Activated T-helper 1 cell treated with anti-CD3 and anti-CD28 coated beads, Interleukin-12 subunit alpha, Interleukin-12 subunit beta, Interleukin-2, Interleukin-4 antibody, amounts not matched to agents 30 ng/mL and 10 ng/mL and 1 ng/mL, durations not matched to agents 14 hours and 24 hours and 36 hours (primary cell): ENCODE data around the gene CD99. TPM values are rescaled to one million over a fixed set of nuclear protein-coding genes. Genes with fewer than 3 reads are reported as not detected.
A peak's percentile ranks its signal among the peaks of the same experiment; 100 is the strongest.

Experiments used
- DNase-seq: peaks from one replicate; pipeline ENCODE4 v3.0.0; 2021; ENCODE audit warnings: low spot score
- H3K27ac Mint-ChIP-seq: one replicate; pipeline ENCODE4 v1.8.0; 2021; ENCODE audit warnings: mild to moderate bottlenecking, mixed read lengths
- H3K27me3 Mint-ChIP-seq: one replicate; pipeline ENCODE4 v1.8.0; 2022; ENCODE audit warnings: mild to moderate bottlenecking, moderate library complexity, mixed read lengths; ENCODE audit not compliant: insufficient read depth
- H3K36me3 Mint-ChIP-seq: one replicate; pipeline ENCODE4 v1.8.0; 2021; ENCODE audit warnings: low read depth, mixed read lengths
- H3K4me1 Mint-ChIP-seq: one replicate; pipeline ENCODE4 v1.8.0; 2021; ENCODE audit warnings: low read depth, mixed read lengths
- H3K4me3 Mint-ChIP-seq: one replicate; pipeline ENCODE4 v1.8.0; 2021; ENCODE audit warnings: mild to moderate bottlenecking, moderate library complexity, mixed read lengths
- H3K9me3 Mint-ChIP-seq: one replicate; pipeline ENCODE4 v1.8.0; 2021; ENCODE audit warnings: mixed read lengths
- intact Hi-C: fragments of 100-400 bp; cut with micrococcal nuclease; formaldehyde crosslinking; loops from one replicate; pipeline ENCODE4 v1.15.1; 2024
- total RNA-seq: library from RNA; stranded (reverse); gene quantifications from 2 replicates; pipeline ENCODE4 v1.2.3, GENCODE V29; 2022

Gene CD99
- total RNA-seq, 1 donor from 2014 or later: 421 TPM

DNA sequence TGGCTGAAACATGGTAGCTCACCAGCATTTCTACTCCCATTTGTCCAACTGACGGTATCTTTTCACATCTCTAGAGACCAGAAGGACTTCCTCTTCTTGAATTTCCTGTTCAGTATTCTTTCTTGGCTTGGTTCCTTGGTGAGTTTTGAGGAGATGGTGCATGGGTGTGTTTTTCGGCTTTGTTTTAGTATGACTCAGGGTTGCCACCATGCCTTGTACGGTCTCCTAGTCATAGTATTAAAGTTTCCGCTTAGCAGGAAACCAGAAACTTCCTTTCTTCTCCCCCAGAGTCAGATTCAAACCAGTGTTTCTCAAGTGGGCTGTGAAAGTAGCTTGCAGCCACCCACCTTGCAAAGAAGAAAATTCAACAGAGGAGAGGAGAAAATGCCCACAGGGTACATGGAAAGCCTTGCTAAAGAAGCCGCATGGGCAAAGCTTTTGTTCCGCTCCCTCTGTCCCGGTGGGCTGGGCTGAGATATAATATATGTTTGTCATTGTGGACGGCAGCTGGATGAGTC is 5.7 kb downstream of the CD99 start:
- H3K4me3 Mint-ChIP-seq: peak overlapping the region; percentile 99
- peak; percentile 63 for DNase-seq
- peak overlapping the region; percentile 99 for H3K27ac Mint-ChIP-seq
- peaks cover 86% of the 10 kb centered on the region for H3K4me1 Mint-ChIP-seq
- intact Hi-C loops: loop anchor here (1.0 to 2.0 kb wide), 6 partner anchors 14 to 1243 kb away; partner anchors contain the start of gene P2RY8
- H3K36me3 Mint-ChIP-seq: peaks cover 82% of the 10 kb centered on the region
- no peaks in the 10 kb centered on the region for H3K27me3 Mint-ChIP-seq
- H3K9me3 Mint-ChIP-seq: peaks cover 7% of the 10 kb centered on the region

DNA sequence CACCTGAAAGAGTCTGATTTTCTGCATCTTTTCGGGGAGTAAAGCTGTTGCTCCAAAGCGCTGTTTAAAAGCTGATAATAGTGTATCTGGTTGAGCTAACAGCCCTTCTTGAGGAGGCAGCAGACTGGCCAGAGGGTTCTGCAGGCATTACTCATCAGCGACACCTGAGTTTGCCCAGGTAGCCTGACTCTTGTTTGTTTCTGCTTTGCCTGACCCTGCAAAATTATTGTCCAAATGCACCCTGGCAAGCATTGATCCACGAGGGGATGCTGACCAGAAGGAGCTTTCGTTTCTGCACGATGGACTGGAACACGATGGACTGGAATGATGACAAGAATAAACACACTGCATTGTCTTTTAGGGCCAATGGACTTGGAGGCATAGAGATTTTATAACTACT is 6.2 kb downstream of the CD99 start:
- Mint-ChIP-seq H3K4me3 (peak overlapping the region; percentile 99), H3K36me3 (peaks cover 81% of the 10 kb centered on the region), H3K9me3 (peaks cover 7% of the 10 kb centered on the region), H3K27me3 (no peaks in the 10 kb centered on the region), H3K27ac (peak overlapping the region; percentile 99), H3K4me1 (peaks cover 92% of the 10 kb centered on the region)
- no peak for DNase-seq
- intact Hi-C loops: loop anchor here (1.0 to 2.0 kb wide), 5 partner anchors 13 to 1161 kb away; partner anchors contain the start of gene P2RY8

DNA sequence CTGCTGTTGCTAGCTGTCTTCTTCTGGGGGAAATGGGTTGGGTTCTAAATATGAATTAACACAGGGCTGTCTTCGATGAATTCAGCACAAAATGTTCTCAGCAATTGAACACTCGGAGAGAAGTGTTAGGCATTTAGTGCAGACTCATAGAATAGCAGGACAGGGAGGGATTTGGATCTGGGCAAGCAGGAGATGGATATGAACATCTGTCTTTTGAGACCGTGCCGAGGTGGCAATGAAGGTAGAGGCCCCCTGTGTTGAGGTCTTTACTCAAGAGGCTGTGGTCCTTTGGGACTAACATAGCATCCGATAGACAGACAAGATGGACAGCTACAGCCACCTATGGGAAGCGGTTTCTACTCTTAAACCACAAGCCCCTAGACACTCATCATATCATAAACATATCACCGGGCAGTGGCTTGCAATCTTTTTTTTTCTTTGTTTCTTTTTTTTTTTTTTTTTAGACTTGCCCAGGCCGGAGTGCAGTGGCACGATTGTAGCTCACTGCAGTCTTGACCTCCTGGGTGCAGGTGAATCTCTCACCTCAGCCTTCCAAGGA is 6.7 kb downstream of the CD99 start:
- Mint-ChIP-seq H3K27ac (peak overlapping the region; percentile 99), H3K27me3 (no peaks in the 10 kb centered on the region), H3K9me3 (peaks cover 7% of the 10 kb centered on the region), H3K4me1 (peaks cover 96% of the 10 kb centered on the region), H3K4me3 (peak overlapping the region; percentile 99), H3K36me3 (peaks cover 78% of the 10 kb centered on the region)
- no peak for DNase-seq
- intact Hi-C loops: loop anchor here (1.0 to 2.0 kb wide), 5 partner anchors 12 to 1161 kb away; partner anchors contain the start of gene P2RY8

DNA sequence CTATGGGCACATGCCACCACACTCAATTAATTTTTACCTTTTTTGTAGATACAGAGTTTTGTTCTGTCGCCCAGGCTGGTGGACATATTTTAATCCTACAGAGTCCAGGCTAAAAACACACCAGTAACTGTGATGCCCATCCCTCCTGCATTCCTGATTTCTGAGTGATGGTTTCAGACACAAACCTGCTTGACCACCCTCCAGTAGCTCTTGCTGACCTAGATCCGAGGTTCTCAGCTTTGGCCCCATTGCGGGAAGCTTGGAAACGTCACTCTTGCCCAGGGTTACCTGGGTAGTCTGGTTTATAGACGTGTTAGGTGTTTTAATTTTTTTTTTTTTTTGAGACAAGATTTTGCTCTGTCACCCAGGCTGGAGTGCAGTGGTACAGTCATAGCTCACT is 7.5 kb downstream of the CD99 start:
- intact Hi-C loops: no loop called here
- DNase-seq: no peak
- H3K27ac Mint-ChIP-seq: peak overlapping the region; percentile 99

DNA sequence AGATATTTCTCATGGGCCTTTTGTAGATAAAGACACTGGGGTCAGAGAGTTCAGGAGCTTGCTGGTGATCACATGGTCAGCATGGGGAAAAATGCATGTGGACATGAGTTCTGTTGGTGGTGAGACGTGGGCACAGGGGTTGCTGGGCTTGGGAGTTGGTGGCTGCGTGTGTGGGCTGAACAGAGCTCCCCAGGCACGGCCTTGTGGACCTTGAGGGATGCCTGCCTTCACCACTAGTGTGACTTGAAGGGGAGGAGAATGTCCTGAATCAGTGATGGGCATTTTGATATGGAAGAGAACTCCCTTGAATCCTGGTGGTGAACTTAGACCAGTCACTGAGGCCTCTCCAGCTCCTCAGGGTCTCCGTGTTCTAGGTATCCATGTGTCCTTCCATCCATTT is 8.9 kb downstream of the CD99 start:
- intact Hi-C loops: loop anchor here (10.0 kb wide), 1 partner anchor 1495 kb away; no protein-coding TSS in a partner anchor
- no peak overlapping the region for H3K4me3 Mint-ChIP-seq
- H3K9me3 Mint-ChIP-seq: peaks cover 7% of the 10 kb centered on the region
- peak overlapping the region; percentile 65 for H3K27ac Mint-ChIP-seq
- no peak for DNase-seq
- H3K4me1 Mint-ChIP-seq: peaks cover 97% of the 10 kb centered on the region
- H3K36me3 Mint-ChIP-seq: peaks cover 75% of the 10 kb centered on the region
- H3K27me3 Mint-ChIP-seq: no peaks in the 10 kb centered on the region

More for the DNA sequence above, 7.5 kb downstream of the CD99 start:
- Mint-ChIP-seq H3K27me3 (no peaks in the 10 kb centered on the region), H3K36me3 (peaks cover 78% of the 10 kb centered on the region), H3K9me3 (peaks cover 7% of the 10 kb centered on the region), H3K4me3 (peak overlapping the region; percentile 99), H3K4me1 (peaks cover 96% of the 10 kb centered on the region)

DNA sequence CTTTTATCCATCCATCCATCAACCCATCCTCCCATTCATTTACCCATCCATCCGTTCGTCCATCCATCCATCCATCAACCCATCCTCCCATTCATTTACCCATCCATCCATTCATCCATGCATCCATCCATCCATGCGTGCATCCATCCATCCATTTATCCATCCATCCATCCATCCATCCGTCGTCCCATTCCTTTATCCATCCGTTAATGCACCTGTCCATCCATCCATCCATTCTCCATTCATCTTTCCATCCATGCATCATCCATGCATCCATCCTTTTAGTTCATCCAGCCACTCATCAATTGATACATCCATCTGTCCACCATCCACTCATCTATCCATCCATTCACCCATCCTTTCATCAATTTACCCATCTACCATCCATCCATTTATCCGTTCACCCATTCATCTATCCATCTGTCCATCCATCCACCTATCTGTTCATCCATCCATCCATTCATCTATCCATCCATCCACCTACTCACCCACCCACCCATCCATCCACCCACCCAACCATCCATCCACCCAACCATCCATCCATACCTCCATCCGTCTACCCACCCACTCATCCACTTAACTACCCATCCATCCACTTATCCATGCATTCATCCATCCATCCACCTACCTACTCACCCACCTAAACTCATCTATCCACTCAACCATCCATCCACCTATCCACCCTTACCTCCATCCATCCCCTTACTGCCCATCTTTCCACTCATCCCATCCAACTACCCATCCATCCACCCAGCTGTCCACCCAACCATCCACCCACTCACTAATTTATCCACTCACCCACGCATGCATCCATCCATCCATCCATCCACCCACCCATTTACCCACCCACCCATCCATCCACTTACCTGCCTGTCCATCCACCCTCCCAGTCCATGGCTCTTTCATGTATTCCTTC is 9.6 kb downstream of the CD99 start:
- H3K36me3 Mint-ChIP-seq: peaks cover 78% of the 10 kb centered on the region
- H3K4me1 Mint-ChIP-seq: peaks cover 97% of the 10 kb centered on the region
- intact Hi-C loops: loop anchor here (10.0 kb wide), 1 partner anchor 1496 kb away; no protein-coding TSS in a partner anchor
- peaks cover 7% of the 10 kb centered on the region for H3K9me3 Mint-ChIP-seq
- peak overlapping the region; percentile 65 for H3K27ac Mint-ChIP-seq
- H3K27me3 Mint-ChIP-seq: no peaks in the 10 kb centered on the region
- H3K4me3 Mint-ChIP-seq: peak overlapping the region; percentile 11
- no peak for DNase-seq

DNA sequence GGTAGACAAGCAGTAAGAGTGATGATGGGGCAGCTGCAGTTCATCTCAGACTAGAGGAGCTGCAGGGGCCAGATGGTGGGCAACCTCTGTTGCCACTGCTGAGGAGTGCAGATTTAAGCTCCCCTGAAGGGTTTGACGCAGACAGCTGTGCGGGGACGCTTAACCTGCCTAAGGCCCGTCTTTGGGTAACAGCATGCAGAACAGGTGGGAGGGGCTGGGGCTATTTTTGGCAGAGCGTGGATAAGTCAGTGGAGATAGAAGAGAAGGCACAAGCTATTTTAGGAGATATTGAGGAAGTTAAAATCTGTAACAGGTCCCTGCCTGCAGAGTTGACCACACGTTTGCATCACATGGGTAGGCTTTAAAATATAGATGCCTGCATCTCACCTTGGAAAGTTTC is 10.5 kb downstream of the CD99 start:
- intact Hi-C loops: loop anchor here (10.0 kb wide), 1 partner anchor 1497 kb away; no protein-coding TSS in a partner anchor
- H3K27ac Mint-ChIP-seq: peak overlapping the region; percentile 65
- peaks cover 88% of the 10 kb centered on the region for H3K4me1 Mint-ChIP-seq
- peaks cover 7% of the 10 kb centered on the region for H3K9me3 Mint-ChIP-seq
- peak overlapping the region; percentile 60 for H3K4me3 Mint-ChIP-seq
- H3K36me3 Mint-ChIP-seq: peaks cover 71% of the 10 kb centered on the region
- DNase-seq: no peak
- no peaks in the 10 kb centered on the region for H3K27me3 Mint-ChIP-seq

DNA sequence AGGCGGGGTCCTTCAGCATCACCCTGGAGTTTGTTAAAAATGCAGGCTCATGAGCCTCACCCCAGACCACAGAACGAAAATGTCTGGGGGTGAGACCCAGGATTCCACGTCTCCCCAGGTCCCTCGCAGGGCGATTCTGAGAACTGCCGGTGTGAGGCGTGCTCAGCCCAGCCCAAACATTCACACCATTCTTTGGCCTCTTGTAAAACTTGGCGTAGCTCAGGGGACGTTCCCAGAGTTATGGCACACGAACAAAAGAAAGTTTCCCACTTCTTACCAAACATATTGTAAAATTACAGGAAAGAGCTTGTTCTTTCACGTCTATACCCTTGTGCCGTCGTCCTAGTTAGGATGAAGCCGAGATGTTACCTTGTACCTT is 12.9 kb downstream of the CD99 start:
- peaks cover 7% of the 10 kb centered on the region for H3K9me3 Mint-ChIP-seq
- no peaks in the 10 kb centered on the region for H3K27me3 Mint-ChIP-seq
- H3K36me3 Mint-ChIP-seq: peaks cover 69% of the 10 kb centered on the region
- peak overlapping the region; percentile 80 for H3K4me3 Mint-ChIP-seq
- intact Hi-C loops: loop anchor here (10.0 kb wide), 1 partner anchor 1499 kb away; no protein-coding TSS in a partner anchor
- H3K27ac Mint-ChIP-seq: peak overlapping the region; percentile 86
- no peak for DNase-seq
- peaks cover 86% of the 10 kb centered on the region for H3K4me1 Mint-ChIP-seq

DNA sequence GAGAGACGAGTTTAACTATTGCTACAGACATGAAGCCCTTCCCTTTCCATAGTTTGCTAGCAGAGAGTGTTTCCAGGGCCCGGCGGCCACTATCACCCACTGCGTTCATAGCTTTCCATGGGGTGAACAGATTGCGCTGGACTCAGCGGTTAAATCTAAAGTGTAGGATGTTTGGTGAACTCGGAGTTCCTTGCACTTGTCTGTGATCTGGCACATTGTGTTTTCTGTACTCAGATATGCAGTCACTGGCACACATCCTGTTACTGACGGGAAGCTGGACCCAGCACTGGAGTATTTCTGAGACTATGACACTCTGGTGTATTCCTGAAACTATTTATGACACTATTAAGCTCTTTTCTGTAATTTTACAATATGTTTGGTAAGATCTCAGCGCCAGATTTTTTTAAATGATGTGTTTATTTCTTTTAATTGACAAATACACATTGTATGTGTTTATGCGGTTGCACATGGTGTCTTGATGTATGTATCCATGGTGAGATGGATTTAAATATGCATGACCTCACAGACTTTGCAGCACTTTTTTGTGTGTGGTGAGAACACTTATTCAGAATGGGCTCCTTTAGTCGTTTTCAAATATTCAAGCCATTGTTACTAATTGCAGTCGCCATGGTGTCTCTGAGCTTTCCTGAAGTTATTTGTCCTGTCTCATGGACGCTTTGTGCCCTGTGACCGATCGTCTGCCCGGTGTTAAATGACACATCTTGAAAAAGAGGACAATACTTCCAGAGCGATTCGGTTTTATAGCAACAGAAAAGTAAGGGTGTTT is 14.1 kb downstream of the CD99 start:
- no peaks in the 10 kb centered on the region for H3K27me3 Mint-ChIP-seq
- peaks cover 87% of the 10 kb centered on the region for H3K4me1 Mint-ChIP-seq
- intact Hi-C loops: loop anchor here (5.0 to 10.0 kb wide), 2 partner anchors 203 to 1500 kb away; partner anchors contain the start of genes DHRSX and ZBED1
- H3K9me3 Mint-ChIP-seq: peaks cover 5% of the 10 kb centered on the region
- no peak for DNase-seq
- H3K4me3 Mint-ChIP-seq: peak overlapping the region; percentile 71
- peaks cover 63% of the 10 kb centered on the region for H3K36me3 Mint-ChIP-seq
- peak overlapping the region; percentile 62 for H3K27ac Mint-ChIP-seq

DNA sequence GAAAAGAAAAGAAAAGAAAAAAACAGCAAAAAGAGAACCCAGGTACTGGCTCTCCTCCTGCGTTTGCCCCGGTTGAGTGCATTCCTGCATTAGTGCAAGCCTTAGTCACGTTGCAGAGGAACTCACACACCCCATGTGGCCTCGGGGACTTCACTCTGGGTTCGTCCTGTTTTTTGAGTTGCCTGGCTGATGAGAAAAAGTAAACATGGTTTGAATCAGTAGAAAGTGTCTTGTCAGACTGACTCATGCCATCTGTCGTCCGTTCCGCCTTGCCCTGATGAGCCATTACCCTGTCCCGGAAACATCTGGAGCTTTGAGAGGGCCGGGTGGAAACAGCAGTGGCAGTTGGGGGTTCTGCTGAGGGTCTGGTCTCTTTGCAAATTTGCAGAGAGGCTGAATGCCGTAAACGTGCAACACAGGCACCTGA is 16.3 kb downstream of the CD99 start:
- H3K27ac Mint-ChIP-seq: peak overlapping the region; percentile 88
- peaks cover 73% of the 10 kb centered on the region for H3K4me1 Mint-ChIP-seq
- no peaks in the 10 kb centered on the region for H3K27me3 Mint-ChIP-seq
- intact Hi-C loops: loop anchor here (1.0 to 10.0 kb wide), 3 partner anchors 10 to 1503 kb away; partner anchors contain the start of genes DHRSX and ZBED1
- H3K4me3 Mint-ChIP-seq: peak overlapping the region; percentile 68
- peak; percentile 59 for DNase-seq
- peaks cover 49% of the 10 kb centered on the region for H3K36me3 Mint-ChIP-seq
- H3K9me3 Mint-ChIP-seq: no peaks in the 10 kb centered on the region

DNA sequence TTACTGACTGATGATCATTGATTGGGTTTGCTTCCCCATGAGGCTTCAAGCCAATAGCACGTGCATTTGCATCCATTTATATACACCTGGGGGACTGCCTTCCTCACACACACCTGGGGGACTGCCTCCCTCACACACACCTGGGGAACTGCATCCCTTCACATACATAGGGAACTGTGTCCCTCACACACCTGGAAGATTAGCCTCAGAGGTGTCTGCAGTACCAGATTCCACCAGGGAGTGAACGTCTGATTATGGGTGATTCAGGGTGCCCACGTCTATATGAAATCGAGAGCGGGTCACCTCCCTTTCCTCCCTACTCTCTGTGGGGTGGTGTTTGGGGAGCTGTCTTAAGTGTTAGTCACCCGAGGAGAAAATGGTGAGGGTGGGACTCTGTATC is 16.9 kb downstream of the CD99 start:
- Mint-ChIP-seq H3K4me3 (peak overlapping the region; percentile 68), H3K4me1 (peaks cover 66% of the 10 kb centered on the region), H3K9me3 (no peaks in the 10 kb centered on the region), H3K27ac (peak overlapping the region; percentile 88), H3K27me3 (no peaks in the 10 kb centered on the region), H3K36me3 (peaks cover 45% of the 10 kb centered on the region)
- intact Hi-C loops: loop anchor here (5.0 to 10.0 kb wide), 2 partner anchors 206 to 1503 kb away; partner anchors contain the start of genes DHRSX and ZBED1
- no peak for DNase-seq
